ENCODE measurements around the gene NBEA. TPM values are rescaled to one million over a fixed set of nuclear protein-coding genes. Genes with fewer than 3 reads are reported as not detected.
"Not testable (repeated sequence)": the region's sequence is repeated elsewhere in the genome, so short reads cannot be mapped to it uniquely, and the experiment has no call there.

The NBEA gene
- total RNA-seq, 2 donors from 2014 or later: 0.62 to 1.2 TPM

DNA sequence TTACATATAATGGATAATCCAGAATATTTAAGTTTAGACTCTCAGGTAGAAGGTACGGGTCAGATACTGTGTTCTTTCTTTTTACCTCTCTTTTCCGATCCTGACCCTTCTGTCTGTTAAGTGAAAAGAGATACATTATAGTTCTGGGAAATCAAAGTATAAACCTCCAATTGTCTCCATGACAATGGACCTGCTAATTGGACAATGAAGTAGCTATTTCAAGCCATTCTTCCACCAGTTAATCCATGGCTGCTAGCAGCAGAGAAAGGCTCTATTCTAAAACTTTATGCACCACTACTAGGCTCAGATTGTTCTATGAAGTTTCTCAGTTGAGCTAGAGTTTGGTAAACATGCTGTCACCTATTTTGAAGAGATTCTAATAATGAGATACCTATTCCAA, 8.3 kb upstream of the NBEA start:
- DNase-seq (no peak), ATAC-seq (replicated peaks in 1 of 2) (no peak)
- no peak overlapping the region for H3K4me3 Mint-ChIP-seq
- no peaks in the 10 kb centered on the region for H3K36me3 Mint-ChIP-seq (ENCODE audit: insufficient read depth in 2 of 2)
- peaks cover 41% of the 10 kb centered on the region for H3K27me3 Mint-ChIP-seq (ENCODE audit: low read depth)
- no peaks in the 10 kb centered on the region for H3K4me1 Mint-ChIP-seq (ENCODE audit: low read depth)
- H3K27ac Mint-ChIP-seq: no peak overlapping the region
- no peaks in the 10 kb centered on the region for H3K9me3 Mint-ChIP-seq

DNA sequence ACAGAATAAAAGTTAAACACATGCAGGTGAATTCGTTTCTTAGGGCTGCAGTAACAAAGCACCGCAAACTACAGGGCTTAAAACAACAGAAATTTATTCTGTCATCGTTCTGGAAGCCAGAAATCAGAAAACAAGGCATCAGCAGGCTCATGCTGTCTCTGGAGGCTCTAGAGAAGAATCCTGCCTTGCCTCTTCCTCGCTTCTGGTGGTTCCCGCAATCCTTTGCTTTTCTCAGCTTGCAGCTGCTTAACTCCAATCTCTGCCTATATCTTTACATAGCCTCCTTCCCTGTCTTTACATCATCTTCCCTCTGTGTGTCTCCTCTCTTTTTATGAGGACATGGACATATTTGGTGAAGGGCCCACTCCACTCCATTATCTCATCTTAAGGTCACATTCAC, 6.2 kb upstream of the NBEA start:
- Mint-ChIP-seq H3K9me3 (no peaks in the 10 kb centered on the region), H3K36me3 (ENCODE audit: insufficient read depth in 2 of 2) (no peaks in the 10 kb centered on the region), H3K27ac (no peak overlapping the region), H3K27me3 (ENCODE audit: low read depth) (peaks cover 51% of the 10 kb centered on the region), H3K4me3 (no peak overlapping the region), H3K4me1 (ENCODE audit: low read depth) (no peaks in the 10 kb centered on the region)
- no peak for DNase-seq
- ATAC-seq (replicated peaks in 1 of 2): no peak

DNA sequence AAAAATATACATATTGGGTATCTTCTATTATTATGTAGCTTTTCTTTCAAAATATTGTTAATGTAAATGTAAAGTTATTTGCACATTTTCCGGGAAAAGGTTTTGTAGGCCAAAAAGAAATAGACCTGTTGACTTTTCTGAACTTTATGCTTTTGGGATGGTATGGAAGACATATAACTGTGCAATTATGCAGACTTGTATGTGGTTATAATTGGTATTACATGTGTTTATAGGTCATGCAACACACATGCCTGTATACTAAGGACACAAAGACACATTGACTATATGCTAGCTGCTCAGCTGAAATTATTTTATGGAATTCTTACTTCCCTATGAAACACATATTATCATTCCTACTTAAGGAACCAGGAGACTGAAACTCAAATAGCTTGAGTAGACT, 2.3 kb upstream of the NBEA start:
- peaks cover 24% of the 10 kb centered on the region for H3K4me1 Mint-ChIP-seq (ENCODE audit: low read depth)
- DNase-seq (no peak), ATAC-seq (replicated peaks in 1 of 2) (no peak)
- H3K4me3 Mint-ChIP-seq: no peak overlapping the region
- H3K9me3 Mint-ChIP-seq: no peaks in the 10 kb centered on the region
- H3K36me3 Mint-ChIP-seq (ENCODE audit: insufficient read depth in 2 of 2): peaks cover 2% of the 10 kb centered on the region in 2 donors
- no peak overlapping the region for H3K27ac Mint-ChIP-seq
- H3K27me3 Mint-ChIP-seq (ENCODE audit: low read depth): peaks cover 53% of the 10 kb centered on the region

DNA sequence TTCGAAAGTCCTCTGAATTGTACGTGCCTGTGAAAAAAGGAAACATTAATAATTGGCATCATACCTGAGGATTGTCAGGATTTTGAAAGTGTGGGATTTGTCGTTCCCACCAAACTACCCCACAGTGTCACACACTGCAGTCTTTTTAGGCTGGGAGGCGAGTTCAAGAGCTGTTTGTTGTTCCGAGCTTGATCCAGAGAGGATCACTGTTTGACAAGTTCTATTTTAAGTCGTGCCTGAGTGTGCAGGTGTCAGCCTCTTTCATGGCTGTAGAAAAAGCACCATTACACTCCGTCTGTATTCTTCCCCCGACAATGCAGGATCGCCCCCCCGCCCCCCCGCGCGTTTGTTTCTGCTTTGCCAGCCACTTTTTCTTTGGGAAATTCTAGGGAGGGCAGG, 635 bp upstream of the NBEA start:
- Mint-ChIP-seq H3K4me1 (ENCODE audit: low read depth) (peaks cover 29% of the 10 kb centered on the region), H3K9me3 (no peaks in the 10 kb centered on the region), H3K36me3 (ENCODE audit: insufficient read depth in 2 of 2) (peaks cover 2% of the 10 kb centered on the region in 2 donors), H3K4me3 (peak overlapping the region; percentile 82 to 94), H3K27ac (no peak overlapping the region), H3K27me3 (ENCODE audit: low read depth) (peaks cover 45% of the 10 kb centered on the region)
- no peak for ATAC-seq (replicated peaks in 1 of 2)
- DNase-seq: no peak

GRCh38 chr13:34942732-34943435, 814 bp downstream of the NBEA start:
- ATAC-seq (replicated peaks in 1 of 2): peak; percentile 42
- peak; percentile 9 for DNase-seq
- peaks cover 29% of the 10 kb centered on the region for H3K4me1 Mint-ChIP-seq (ENCODE audit: low read depth)
- no peak overlapping the region for H3K27ac Mint-ChIP-seq
- H3K27me3 Mint-ChIP-seq (ENCODE audit: low read depth): peaks cover 35% of the 10 kb centered on the region
- H3K4me3 Mint-ChIP-seq: peak overlapping the region; percentile 35 to 94
- peaks cover 2% of the 10 kb centered on the region in 2 donors for H3K36me3 Mint-ChIP-seq (ENCODE audit: insufficient read depth in 2 of 2)
- no peaks in the 10 kb centered on the region for H3K9me3 Mint-ChIP-seq

- peak; percentile 5 to 6 for DNase-seq
- no peak overlapping the region for H3K27ac Mint-ChIP-seq
- peaks cover 29% of the 10 kb centered on the region for H3K4me1 Mint-ChIP-seq (ENCODE audit: low read depth)
- peaks cover 31% of the 10 kb centered on the region for H3K27me3 Mint-ChIP-seq (ENCODE audit: low read depth)
- H3K36me3 Mint-ChIP-seq (ENCODE audit: insufficient read depth in 2 of 2): peaks cover 2% of the 10 kb centered on the region in 2 donors
- no peaks in the 10 kb centered on the region for H3K9me3 Mint-ChIP-seq
- peak overlapping the region; percentile 35 to 94 for H3K4me3 Mint-ChIP-seq
- ATAC-seq (replicated peaks in 1 of 2): peak; percentile 52 to 74
These were observed 1.6 kb downstream of the NBEA start for GRCh38 chr13:34943436-34944273.

DNA sequence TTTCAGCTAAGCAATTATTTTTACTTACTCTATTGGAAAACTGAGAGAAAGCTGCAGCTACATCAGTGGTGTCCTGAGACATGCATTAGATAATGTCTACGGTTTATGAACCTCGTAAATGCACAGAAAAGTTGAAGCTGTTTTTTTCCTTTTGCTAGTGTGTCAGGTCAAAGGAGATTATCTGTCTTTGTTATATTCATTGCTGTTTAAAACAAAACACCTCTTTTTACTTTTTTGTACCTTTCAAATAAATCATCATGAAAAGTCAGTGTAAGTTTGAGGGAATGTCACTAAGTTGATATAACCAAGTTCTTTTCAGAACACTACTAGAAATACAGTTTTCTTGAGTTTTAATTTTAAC, 2.2 kb downstream of the NBEA start:
- DNase-seq (no peak), ATAC-seq (replicated peaks in 1 of 2) (no peak)
- Mint-ChIP-seq H3K4me3 (no peak overlapping the region), H3K36me3 (ENCODE audit: insufficient read depth in 2 of 2) (peaks cover 2% of the 10 kb centered on the region in 2 donors), H3K27ac (no peak overlapping the region), H3K9me3 (no peaks in the 10 kb centered on the region), H3K27me3 (ENCODE audit: low read depth) (peaks cover 27% of the 10 kb centered on the region), H3K4me1 (ENCODE audit: low read depth) (peaks cover 29% of the 10 kb centered on the region)

DNA sequence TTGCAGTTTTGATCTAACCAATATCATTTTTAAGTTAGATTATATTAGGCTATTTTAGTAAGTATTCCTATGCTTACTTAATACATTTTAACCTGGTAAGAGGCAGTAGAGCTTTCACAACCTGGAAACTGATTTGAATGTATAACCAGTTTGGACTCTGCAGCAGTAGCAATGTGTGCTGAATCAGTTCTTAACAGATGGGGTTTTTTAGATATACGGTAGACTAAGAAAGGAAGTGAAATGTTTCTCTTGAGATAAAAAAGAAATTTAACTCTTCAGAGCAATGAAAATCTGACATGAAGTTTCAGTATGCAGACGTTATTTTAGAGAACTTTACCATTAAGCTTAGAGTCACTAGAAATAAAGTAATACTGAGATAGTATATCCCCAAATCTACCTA, 2.7 kb downstream of the NBEA start:
- H3K27ac Mint-ChIP-seq: no peak overlapping the region
- peaks cover 29% of the 10 kb centered on the region for H3K4me1 Mint-ChIP-seq (ENCODE audit: low read depth)
- H3K27me3 Mint-ChIP-seq (ENCODE audit: low read depth): peaks cover 27% of the 10 kb centered on the region
- ATAC-seq (replicated peaks in 1 of 2): no peak
- no peak overlapping the region for H3K4me3 Mint-ChIP-seq
- H3K36me3 Mint-ChIP-seq (ENCODE audit: insufficient read depth in 2 of 2): peaks cover 2% of the 10 kb centered on the region in 2 donors
- no peak for DNase-seq
- H3K9me3 Mint-ChIP-seq: no peaks in the 10 kb centered on the region

- H3K36me3 Mint-ChIP-seq (ENCODE audit: insufficient read depth in 2 of 2): peaks cover 0 to 2% of the 10 kb centered on the region in 2 donors
- H3K4me1 Mint-ChIP-seq (ENCODE audit: low read depth): no peaks in the 10 kb centered on the region
- DNase-seq (no peak), ATAC-seq (replicated peaks in 1 of 2) (no peak)
- no peaks in the 10 kb centered on the region for H3K27me3 Mint-ChIP-seq (ENCODE audit: low read depth)
- no peak overlapping the region for H3K4me3 Mint-ChIP-seq
- no peak overlapping the region for H3K27ac Mint-ChIP-seq
- H3K9me3 Mint-ChIP-seq: no peaks in the 10 kb centered on the region
These were observed 9.5 kb downstream of the NBEA start for GRCh38 chr13:34951528-34951927.

- no peak for DNase-seq
- no peaks in the 10 kb centered on the region for H3K4me1 Mint-ChIP-seq (ENCODE audit: low read depth)
These were observed 17.4 kb downstream of the NBEA start for GRCh38 chr13:34959489-34959888.

GRCh38 chr13:34964558-34964957, 22.5 kb downstream of the NBEA start:
- no peak for DNase-seq
- H3K9me3 Mint-ChIP-seq: no peaks in the 10 kb centered on the region
- no peaks in the 10 kb centered on the region for H3K36me3 Mint-ChIP-seq (ENCODE audit: insufficient read depth in 2 of 2)
- H3K4me3 Mint-ChIP-seq: no peak overlapping the region
- H3K4me1 Mint-ChIP-seq (ENCODE audit: low read depth): no peaks in the 10 kb centered on the region
- H3K27ac Mint-ChIP-seq: no peak overlapping the region
- no peak for ATAC-seq (replicated peaks in 1 of 2)
- H3K27me3 Mint-ChIP-seq (ENCODE audit: low read depth): no peaks in the 10 kb centered on the region

More at GRCh38 chr13:34959489-34959888, 17.4 kb downstream of the NBEA start:
- no peaks in the 10 kb centered on the region for H3K9me3 Mint-ChIP-seq
- no peak overlapping the region for H3K4me3 Mint-ChIP-seq
- no peak overlapping the region for H3K27ac Mint-ChIP-seq
- H3K36me3 Mint-ChIP-seq (ENCODE audit: insufficient read depth in 2 of 2): no peaks in the 10 kb centered on the region
- H3K27me3 Mint-ChIP-seq (ENCODE audit: low read depth): no peaks in the 10 kb centered on the region
- ATAC-seq (replicated peaks in 1 of 2): no peak

DNA sequence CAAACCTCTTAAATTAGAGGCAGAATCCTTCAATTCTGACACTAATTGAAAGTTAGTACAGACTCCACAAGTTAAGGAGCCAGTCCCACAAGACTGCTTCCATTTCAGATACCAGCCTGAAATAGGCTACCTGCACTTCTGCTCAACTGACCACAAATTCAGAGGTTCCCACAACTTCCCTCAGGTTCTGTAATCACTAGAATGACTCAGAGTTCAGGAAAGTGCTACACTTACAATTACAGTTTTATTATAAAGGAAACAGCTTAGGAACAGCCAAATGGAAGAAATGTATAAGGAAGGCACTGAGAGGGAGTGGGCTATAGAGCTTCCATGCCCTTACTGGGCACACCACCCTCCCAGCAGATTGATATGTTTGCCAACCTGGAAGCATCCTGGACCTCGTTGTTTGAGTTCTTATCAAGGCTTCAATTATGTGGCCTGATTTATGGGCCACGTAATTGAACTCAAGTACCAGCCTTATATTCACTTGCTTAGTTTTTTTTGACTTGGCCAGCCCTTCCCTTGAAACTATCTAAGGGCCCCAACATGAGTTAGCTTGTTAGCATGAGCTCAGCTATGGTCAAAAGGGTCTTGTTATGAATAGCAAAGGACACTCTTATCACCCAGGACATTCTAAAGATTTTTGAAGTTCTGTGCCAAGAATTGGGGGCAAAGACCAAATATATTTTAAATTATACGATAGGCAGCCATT, 25.9 kb downstream of the NBEA start:
- no peaks in the 10 kb centered on the region for H3K4me1 Mint-ChIP-seq (ENCODE audit: low read depth)

GRCh38 chr13:34969539-34969938, 27.5 kb downstream of the NBEA start:
- ATAC-seq (replicated peaks in 1 of 2); H3K4me1 Mint-ChIP-seq (ENCODE audit: low read depth); H3K27me3 Mint-ChIP-seq (ENCODE audit: low read depth); H3K4me3 Mint-ChIP-seq; DNase-seq; H3K27ac Mint-ChIP-seq; H3K9me3 Mint-ChIP-seq: not testable (repeated sequence)
- peaks cover 4 to 12% of the 10 kb centered on the region in 2 donors for H3K36me3 Mint-ChIP-seq (ENCODE audit: insufficient read depth in 2 of 2)

More for the DNA sequence above, 25.9 kb downstream of the NBEA start:
- DNase-seq (no peak), ATAC-seq (replicated peaks in 1 of 2) (no peak)
- no peak overlapping the region for H3K27ac Mint-ChIP-seq
- no peak overlapping the region for H3K4me3 Mint-ChIP-seq
- peaks cover 1 to 7% of the 10 kb centered on the region in 2 donors for H3K36me3 Mint-ChIP-seq (ENCODE audit: insufficient read depth in 2 of 2)
- H3K9me3 Mint-ChIP-seq: peaks cover 1 to 8% of the 10 kb centered on the region in 2 donors
- H3K27me3 Mint-ChIP-seq (ENCODE audit: low read depth): no peaks in the 10 kb centered on the region

Data from activated T-cell treated with anti-CD3 and anti-CD28 coated beads, Interleukin-2, amount 50 U/mL, for 72 hours (primary cell).